Activated CD8-positive, alpha-beta memory T cell treated with anti-CD3 and anti-CD28 coated beads for 1 hour (primary cell): ENCODE results near the gene IKBKE.

Source experiments
- DNase-seq, 2 donors: peaks; one replicate each; pipeline ENCODE4 v3.0.0-alpha.2; 2020; ENCODE audit warnings: low read depth in 1 of 2; ENCODE audit errors: extremely low read depth in 1 of 2

Gene IKBKE

DNA sequence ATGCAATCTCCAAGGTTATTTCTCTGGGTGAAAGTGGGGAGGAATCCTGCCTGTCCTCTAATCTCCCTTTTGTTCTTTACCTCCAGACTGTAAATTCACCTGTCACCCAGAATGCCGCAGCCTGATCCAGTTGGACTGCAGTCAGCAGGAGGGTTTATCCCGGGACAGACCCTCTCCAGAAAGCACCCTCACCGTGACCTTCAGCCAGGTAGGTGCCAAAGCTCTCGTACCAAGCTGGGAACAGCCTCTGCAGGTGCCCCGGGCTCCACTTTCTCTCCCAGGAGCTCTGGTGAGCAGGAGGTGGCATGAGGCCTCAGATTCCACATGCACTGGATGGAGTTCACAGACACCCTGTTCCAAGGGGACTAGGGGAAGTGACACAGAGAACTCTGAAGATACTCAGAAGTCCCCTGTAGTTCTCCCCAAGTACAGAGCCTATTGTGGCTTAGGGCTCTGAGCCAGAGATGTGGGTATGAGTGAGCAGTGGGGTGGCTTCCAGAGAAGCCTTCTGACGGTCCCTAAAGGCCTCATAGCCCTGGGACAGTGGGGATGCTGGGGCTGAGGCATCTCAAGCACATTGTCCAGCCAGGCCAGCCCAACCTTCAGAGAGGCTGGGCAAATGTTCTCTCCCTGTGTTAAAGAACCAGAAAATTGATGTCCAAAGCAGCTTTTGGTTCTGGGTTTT lies 68.0 kb downstream of the IKBKE start:
- no peak for DNase-seq

DNA sequence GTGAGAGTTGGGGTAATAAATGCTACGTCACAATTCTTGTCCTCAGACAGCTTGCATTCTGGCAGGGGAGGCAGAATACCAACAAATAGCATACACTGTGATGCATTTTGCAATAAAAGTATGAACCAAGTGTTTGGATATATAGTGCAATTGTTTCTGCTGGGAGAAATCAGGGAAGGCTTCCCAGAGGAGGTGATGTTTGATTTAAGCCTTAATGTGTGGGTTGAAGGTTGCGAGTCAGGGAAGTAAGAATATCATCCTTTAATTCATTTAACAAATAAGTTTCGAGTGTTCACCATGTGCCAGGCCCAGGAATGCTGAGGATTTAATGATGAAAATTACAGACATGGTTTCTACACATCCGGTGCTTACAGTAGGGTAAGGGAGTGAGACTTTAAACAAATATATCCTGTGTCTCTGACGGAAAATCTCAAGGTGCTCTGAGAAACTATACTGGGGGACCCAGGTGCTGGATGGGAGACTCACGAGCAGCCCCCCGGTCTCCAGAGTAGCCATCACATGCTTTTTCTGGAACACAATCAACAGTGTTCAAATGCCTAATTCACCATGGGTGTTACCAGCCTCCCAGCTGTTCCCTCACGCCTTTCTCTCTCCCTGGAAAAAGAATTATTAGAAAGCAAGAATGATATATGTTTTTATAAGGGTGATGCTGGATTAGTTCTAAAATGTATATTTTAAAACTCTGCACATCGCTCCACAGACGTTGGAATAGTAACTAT lies 68.8 kb downstream of the IKBKE start:
- no peak for DNase-seq

DNA sequence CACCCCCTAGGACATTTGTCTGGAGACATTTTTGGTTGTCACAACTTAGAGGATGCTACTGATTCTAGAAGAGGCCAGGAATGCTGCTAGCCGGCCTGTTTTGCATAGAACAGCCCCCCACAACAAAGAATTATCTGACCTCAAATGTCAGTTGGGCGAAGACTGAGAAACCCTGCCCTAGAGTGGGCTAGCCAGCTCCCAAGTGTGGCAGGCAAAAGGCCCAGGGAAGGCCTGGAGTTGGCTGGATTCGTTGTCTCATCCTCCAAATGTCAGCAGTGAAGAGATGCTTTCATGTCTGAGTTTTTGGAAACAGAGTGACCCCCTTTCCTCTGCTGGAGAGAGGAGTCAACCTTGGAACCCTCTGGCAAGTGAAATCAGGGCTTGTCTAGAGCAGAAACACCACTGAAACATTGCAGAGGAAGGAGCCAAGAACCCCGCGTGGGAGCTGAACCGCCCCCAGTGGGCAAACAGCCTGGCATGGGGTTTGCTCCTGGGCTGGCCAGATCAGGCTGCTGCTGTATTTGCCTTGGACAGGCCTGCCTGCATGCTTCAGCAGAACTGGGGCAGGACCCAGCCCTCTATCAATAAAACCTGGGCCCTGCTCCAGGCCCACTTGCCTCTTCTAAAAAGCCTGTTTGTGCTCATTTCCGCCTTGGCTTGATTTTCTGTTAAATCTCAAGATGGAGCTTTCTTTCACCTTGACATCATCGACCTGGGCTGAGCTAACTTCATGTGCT lies 69.9 kb downstream of the IKBKE start:
- no peak for DNase-seq

DNA sequence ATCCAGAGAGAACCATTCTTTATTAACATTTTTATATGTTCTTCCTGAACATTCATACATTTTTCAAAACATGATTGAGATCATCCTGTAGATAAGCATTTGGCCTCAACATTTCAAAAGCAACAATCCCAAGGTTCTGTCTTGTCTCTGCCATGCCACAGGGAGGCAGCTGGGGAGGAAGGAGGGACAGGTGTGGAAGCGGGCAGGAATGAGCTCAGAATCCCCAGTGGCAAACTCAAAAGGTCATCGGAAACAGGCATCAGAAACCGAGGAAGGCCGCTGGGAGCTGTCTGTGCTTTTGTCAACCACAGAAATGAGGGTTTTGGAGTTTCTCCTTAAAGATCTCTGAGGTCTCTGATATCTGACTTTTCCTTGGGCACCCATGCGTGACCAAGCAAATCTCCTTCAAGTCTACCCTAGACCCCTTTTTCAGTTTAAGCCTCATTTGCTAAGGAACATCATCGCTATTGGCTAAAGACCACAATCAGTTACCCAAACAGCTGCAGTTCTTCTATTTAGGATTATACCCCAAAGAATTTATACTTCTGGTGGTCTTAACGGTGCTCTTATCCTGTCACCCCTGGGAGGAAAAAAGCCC lies 71.1 kb downstream of the IKBKE start:
- DNase-seq, result no peak

DNA sequence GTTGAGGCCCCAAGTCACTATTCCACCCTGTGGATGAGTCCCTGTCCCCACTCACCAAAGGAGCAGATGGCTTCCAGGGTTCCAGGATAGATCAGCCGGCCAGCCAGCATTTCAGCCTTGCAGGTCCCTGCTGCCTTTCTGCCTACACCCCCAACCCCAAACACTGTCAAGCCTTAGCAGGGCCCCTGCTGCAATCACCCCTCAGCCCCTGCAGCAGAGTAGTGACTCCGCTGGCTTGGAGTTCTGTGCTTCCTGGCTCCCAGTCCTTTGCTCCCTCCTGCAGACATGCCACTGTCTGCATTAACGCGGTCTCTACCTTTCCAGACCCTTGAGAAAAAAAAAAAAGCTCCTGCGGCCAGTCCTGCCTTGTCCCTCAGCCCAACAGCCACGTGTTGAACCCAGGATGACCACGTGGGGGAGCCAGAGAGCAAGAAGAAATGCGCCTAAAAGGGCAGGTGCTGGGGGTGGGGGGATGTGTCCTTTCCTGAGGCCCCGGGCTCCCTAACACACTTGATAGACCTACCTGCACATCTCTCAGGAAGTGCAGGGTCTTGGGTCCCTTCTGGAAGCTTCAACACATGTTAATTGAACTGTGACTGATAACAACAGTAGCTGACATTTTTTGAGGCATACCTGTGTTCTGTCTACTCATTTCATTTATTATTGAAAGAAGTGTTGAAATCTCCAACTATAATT lies 74.4 kb downstream of the IKBKE start:
- peak; percentile 69 to 77 for DNase-seq

DNA sequence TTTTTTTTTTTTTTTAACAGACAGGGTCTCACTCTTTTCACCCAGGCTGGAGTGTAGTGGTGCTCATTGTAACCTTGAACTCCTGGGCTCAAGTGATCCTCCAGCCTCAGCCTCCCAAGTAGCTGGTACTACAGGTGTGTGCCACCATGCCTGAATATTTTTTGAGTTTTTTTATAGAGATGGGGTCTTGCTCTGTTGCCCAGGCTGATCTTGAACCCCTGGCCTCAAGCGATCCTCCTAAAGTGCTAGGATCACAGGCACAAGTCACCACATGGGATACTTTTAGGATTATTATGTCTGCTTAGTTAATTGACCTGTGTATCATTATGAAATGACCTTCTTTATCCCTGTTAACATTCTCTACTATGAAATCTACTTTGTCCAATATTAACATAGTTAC lies 75.1 kb downstream of the IKBKE start:
- no peak for DNase-seq
